GM21423 (cell line): Measurements from ENCODE around the gene UBE2QL1.

Experiments used
- ATAC-seq: cut with Tn5 transposase; IDR thresholded peaks from one replicate; pipeline ENCODE4 v1.9.1; 2021; ENCODE audit warnings: mild to moderate bottlenecking, moderate library complexity; ENCODE audit not compliant: unreplicated experiment

The UBE2QL1 gene

DNA sequence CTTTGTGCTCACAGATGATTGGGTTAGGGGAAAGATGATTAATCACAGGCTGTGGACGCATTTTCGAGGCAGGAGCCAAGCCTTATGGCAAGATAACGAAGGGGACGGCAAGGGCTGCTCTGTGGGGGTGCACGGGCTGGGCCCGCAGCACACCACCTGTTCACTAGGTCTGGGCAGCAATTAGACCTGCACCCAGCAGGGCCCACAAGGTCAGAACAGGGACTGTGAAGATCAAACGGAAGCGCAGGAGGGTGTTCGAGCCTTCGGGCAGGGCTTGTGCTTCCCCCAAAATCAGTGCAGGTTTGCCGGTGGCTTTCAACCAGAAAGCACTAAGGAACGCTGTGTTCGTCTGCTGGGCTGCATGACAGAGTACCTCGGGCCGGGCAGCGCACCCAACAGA lies 73.7 kb downstream of the UBE2QL1 start:
- ATAC-seq = no peak

DNA sequence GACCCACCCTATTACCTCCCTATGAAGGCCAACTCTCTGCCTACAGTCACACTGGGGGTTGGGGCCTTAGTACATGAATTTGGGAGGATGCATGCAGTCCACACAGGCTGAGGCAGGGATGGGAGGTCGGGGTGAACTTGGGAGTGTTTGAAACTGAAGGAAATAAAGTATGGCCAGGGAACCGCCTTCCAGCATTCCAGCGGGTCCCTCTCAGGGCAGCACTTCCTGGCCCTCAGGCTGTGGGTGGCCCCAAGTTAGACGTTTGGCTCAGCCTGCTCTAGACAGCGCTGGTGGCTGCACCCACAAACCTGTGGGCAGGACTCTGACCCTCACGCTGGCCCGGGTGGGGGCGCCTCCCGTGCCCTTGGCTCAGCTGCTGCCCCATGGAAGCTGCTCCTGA lies 74.3 kb downstream of the UBE2QL1 start:
- no peak for ATAC-seq

DNA sequence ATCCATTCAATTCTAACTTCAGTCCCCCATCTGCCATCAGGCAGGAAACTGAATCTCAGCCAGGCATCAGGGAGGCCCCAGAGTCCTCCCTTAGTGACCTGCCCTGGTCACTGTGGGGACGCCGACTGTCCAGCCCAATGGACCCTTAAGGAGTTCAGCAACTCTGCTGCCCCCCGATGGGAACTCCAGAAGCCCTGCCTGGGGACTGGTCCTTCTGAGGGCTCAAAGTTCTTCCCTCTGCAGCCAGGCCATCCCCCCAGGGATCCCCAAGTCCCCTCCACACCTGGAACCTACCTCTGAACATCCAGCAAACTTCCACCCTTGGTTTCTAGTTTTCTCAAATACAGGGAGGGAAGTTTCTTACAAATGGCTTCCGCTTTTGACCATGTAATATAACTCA lies 76.8 kb downstream of the UBE2QL1 start:
- no peak for ATAC-seq

DNA sequence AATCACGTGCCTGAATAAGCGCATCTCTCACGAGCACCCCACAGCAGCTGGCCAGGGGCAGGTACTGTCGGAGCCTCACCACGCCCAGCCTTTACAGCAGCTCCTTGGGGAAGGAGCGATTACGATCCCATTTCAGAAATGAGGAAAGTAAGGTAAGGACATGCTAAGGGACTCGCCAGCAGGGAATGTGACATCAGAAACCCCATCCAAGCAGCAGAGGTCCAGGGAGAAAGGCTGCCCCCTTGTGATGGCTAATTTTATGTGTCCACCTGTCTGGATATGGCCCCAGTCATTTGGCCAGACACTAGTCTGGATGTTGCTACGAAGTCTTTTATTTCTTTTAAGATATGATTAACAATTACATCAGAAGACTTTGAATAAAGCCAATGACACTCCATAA lies 77.3 kb downstream of the UBE2QL1 start:
- ATAC-seq = no peak

DNA sequence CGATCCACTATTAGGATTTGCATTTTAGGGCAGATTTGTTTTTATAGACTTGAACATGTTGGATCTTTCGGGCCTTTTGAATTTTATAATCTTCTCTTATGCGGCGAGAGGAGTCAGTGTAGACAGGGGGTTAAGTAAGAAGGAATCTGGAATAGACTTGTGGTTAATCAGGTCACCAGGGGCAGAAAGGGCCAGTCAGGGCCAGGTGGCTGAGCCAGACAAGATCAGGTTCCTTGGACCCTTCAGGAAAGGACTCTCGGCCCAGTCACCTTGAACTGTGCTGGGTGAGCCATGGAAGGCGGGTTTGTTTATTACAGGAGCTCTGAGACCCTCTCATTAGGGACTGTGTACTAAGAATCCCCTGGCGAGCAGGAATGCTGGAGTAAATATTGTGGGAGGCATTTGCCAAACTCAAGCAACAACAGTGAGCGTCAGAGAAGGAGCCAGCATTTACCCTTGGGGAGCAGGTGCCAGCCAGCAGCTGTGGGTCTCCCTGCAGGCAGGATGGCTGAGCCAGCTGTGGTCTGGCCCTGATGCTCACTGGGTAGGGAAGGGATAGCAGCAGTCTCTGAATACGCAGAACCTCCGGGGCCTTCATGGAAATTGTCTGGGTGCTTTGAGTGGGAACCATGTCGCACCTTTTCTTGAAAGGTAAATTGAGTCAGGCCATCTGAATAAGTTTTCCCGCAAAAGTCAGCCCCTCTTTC lies 79.2 kb downstream of the UBE2QL1 start:
- ATAC-seq = no peak

DNA sequence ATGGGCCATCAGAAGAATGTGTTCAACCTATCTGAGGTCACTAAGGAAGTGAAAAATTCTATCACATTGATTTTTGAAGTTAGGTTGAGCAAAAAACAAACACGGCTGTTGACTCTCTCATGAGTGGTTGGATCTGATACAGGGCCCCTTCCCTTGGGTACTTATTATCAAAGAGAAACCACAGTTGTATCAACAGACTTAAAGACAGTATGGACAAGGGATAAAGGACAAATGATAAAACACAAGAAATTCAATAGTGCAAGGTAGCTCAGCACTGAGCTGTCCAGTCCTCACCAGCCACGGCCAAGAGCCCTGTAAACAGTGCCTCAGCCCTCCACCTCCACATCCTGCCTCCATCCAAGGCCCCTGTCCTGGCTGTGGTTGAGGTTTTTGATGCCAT lies 86.9 kb downstream of the UBE2QL1 start:
- no peak for ATAC-seq

DNA sequence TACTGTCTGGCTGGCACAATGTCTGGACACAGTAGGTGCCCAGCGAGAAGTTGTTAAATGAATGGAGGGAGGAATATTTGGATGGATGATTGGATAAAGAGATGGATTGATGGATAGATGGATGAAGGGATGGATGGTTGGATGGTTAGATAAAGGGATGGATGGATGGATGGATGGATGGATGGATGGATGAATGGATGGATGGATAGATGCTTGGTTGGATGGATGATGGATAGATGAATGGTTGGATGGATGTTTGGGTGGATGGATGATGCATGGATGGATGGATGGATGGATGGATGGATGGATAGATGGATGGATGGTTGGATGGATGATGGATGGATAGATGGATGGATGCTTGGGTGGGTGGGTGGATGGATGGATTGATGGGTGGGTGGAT lies 90.4 kb downstream of the UBE2QL1 start:
- no peak for ATAC-seq

DNA sequence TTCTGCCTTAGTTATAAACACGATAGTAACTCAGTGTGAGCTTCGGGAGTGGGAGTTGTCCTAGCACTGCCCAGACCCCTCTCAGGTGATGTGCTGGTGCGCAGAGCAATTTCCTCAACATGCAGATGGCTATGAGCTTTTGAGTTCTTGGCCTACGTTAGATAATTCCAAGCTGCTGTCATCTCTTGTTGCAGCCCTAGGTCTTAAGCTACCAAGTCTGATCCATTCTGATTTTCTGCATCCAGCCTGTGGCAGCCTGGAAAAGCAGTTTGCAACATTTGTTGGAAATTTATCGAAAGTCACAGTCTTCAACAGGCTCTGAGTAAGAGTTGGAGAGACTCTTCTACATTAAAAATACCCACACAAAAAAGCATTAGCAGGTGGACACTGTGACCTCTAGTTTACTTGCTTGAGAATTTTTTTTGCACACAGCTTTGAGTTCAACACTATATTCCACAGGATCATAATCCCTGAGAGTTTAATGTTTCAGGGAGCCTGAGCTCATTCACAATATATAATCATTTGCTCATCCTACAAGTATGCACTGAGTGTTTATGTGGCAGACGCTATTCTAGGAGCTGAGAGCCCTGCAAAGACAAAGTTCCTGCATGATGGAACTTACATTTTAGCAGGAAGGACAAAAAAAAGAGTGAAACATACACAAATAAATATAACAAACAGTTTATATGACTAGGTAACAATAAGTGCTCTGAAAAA lies 91.6 kb downstream of the UBE2QL1 start:
- no peak for ATAC-seq

DNA sequence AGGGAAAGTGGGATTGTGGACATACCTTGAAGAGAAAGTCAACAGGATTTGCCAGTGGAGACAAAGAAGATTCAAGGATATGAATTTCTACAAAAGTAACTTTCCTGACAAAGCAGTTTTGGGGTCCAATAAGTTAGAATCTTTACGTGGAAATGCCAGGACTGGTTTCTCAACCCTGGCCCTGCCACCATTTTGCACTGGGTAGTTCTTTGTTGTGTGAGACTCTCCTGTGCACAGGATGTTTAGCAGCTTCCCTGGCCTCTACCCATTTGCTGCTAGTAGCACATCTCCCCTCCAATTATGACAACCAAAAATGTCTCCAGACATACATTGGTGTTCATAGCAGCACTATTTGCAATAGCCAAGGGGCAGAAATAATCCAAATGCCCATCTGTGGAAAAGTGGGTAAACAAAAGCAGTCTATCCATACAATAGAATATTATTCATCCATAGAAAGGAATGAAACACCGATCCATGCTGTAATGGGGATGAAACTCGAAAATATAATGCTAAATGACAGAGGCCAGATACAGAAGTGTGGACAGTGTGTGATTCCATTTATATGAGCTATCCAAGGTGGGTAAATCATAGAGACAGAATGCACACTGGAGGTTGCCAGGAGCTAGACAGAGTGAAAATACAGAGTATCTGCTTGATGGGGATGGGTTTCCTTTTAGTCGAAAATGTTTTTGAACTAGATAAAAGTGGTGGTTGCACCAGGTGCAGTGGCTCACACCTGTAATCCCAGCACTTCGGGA lies 92.8 kb downstream of the UBE2QL1 start:
- ATAC-seq = no peak

DNA sequence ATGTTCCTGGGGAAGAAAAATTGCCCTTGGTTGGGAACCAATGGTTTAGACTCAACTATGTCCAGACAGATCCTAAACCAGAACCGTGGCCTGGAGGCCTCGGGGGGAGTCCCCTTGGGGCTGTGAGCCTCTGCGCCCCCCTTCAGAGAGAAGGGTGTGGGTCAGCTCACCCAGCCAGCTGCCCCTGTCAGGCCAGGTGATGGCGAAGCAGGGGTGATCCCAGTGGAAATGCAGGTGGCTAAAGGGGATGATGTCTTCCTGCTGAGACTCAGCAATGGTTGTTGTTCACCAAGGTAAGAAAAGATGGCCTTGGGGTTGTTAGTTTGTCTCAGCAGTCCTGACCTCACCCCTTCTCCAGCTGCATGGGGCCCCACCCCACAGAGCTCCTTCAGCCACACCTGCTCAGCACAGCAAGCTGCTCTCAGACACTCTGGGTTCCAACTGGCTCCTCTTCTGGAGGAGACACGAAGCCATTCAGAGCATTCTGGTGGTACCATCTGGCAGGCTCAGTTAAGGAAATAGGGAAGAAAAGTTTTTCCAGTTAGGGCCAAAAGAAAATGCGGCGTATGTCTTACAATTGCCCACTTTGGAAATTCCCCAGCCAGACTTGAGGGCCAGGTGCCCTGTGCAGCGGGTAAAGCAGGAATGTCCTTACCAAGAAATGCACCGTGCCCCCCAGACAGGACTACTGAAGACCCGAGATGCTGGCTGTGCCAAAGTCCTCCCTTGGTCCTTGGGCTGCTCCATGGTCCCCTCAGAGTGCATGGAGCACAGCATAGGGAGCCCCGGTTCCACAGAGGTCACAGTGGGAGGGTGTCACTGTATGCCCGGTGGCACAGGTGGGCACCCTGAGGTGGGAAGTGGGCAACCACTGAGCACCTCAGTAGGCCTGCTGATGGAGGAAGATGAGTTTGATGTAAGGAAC lies 94.0 kb downstream of the UBE2QL1 start:
- no peak for ATAC-seq

DNA sequence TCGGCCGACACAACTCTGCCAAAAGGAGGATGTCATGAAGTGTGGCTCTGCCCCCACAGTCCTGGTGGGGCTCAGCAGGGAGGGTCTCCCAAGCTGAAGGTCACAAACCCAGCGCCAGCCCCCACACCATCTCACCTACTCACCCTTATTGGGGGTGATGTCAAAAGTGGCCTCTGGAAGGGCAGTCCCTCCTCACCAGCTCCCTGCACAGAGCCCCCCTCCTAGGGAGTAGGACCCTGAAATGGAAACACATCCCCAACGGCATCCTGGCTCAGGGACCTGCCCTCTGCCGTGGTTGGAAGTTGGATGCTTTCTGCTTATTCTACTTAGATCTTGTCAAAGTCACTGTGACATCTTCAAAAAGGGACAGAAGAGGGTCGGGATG lies 94.7 kb downstream of the UBE2QL1 start:
- no peak for ATAC-seq

DNA sequence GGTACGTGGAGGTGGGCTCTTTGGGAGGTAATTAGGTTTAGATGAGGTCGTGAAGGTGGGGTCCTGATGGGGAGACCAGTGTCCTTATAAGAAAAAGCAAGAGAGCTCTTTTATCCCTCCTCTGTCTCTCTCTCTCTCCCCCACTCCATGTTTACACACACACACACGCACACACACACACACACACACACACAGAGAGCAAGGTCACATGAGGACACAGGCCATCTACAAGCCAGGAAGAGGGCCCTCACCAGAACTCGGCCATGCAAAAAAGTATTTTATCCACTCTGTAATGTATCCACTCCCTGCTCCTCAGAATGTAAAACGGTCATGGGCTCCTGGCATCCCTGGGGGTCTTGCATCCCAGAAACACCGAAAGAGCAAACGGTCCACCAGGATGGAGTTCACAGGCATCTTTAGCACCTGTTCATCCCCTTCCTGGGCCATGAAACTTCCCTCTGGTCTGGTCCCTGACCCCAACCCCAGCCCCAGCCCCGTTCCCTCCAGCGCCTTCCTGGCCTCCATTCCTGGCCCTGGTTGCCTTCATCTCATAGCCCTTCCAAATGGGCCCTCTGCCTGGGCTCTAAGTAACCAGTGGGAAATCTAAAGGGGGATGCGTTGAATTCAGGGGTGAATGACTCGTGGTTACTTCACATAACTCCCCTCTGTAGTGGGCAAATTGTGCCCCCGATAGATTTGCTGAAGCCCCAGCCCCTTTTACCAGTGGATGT lies 95.3 kb downstream of the UBE2QL1 start:
- no peak for ATAC-seq
